ENCODE measurements around the gene NCBP1.

Gene NCBP1

GRCh38 chr9:97670586-97670985 is 37.0 kb downstream of the NCBP1 start:
- Histone ChIP-seq H3K9ac (ENCODE audit: low read length) (no peak overlapping the region), H3K27me3 (ENCODE audit: control insufficient read depth in 1 of 2, insufficient read depth in 1 of 2, low read length in 2 of 2) (no peaks in the 10 kb centered on the region), H2BK15ac (ENCODE audit: low read depth, poor library complexity, severe bottlenecking) (no peak overlapping the region), H2AK5ac (ENCODE audit: low read length, severe bottlenecking) (no peak overlapping the region), H3K79me1 (replicated peaks; ENCODE audit: low read length, poor library complexity, severe bottlenecking) (peaks cover 20% of the 10 kb centered on the region), H2BK5ac (ENCODE audit: low read depth, low read length, poor library complexity, severe bottlenecking) (no peak overlapping the region), H3K4ac (ENCODE audit: low read depth in 1 of 2, low read length in 2 of 2) (no peak overlapping the region), H3K18ac (ENCODE audit: low read depth in 1 of 2, low read length in 2 of 2) (no peak overlapping the region), H3K4me1 (ENCODE audit: control insufficient read depth, insufficient read depth, low read depth, low read length) (no peaks in the 10 kb centered on the region), H3K36me3 (ENCODE audit: control insufficient read depth in 1 of 2, insufficient read depth in 2 of 2, low read depth in 1 of 2, low read length in 2 of 2) (peaks cover 16 to 99% of the 10 kb centered on the region in 2 experiments), H3K9me3 (ENCODE audit: control insufficient read depth, low read length) (no peaks in the 10 kb centered on the region), H2BK120ac (ENCODE audit: low read depth, low read length) (no peak overlapping the region), H4K8ac (ENCODE audit: low read length) (no peak overlapping the region), H3K14ac (ENCODE audit: low read length in 2 of 2) (no peak overlapping the region), H4K91ac (ENCODE audit: low read length) (no peak overlapping the region), H3K4me3 (ENCODE audit: insufficient read depth in 1 of 2, low read depth in 1 of 2, low read length in 2 of 2) (no peak overlapping the region), H2AFZ (ENCODE audit: low read depth, low read length) (no peak overlapping the region), H3K23ac (ENCODE audit: low read length in 2 of 2) (no peak overlapping the region), H2BK12ac (ENCODE audit: low read length in 2 of 2) (no peak overlapping the region), H3K4me2 (ENCODE audit: low read length, poor library complexity, severe bottlenecking) (no peak overlapping the region), H3K27ac (ENCODE audit: low read length, poor library complexity, severe bottlenecking) (no peak overlapping the region)
- DNase-seq = no peak
- 93% methylated on average over 3 of the region's 3 CpGs for WGBS

- no peak overlapping the region for H2BK120ac ChIP-seq (ENCODE audit: low read depth, low read length)
- no peaks in the 10 kb centered on the region for H3K27me3 ChIP-seq (ENCODE audit: control insufficient read depth in 1 of 2, insufficient read depth in 1 of 2, low read length in 2 of 2)
- DNase-seq = no peak
- no peak overlapping the region for H3K4me2 ChIP-seq (ENCODE audit: low read length, poor library complexity, severe bottlenecking)
- H3K18ac ChIP-seq (ENCODE audit: low read depth in 1 of 2, low read length in 2 of 2) = no peak overlapping the region
- H4K91ac ChIP-seq (ENCODE audit: low read length) = no peak overlapping the region
- H2BK5ac ChIP-seq (ENCODE audit: low read depth, low read length, poor library complexity, severe bottlenecking) = no peak overlapping the region
- no peak overlapping the region for H2BK12ac ChIP-seq (ENCODE audit: low read length in 2 of 2)
- no peak overlapping the region for H2BK15ac ChIP-seq (ENCODE audit: low read depth, poor library complexity, severe bottlenecking)
- peaks cover 20% of the 10 kb centered on the region for H3K79me1 ChIP-seq (replicated peaks; ENCODE audit: low read length, poor library complexity, severe bottlenecking)
- no peak overlapping the region for H4K8ac ChIP-seq (ENCODE audit: low read length)
- no peaks in the 10 kb centered on the region for H3K9me3 ChIP-seq (ENCODE audit: control insufficient read depth, low read length)
- H2AFZ ChIP-seq (ENCODE audit: low read depth, low read length) = no peak overlapping the region
- 100% methylated on average over 1 of the region's 3 CpGs for WGBS
- H3K9ac ChIP-seq (ENCODE audit: low read length) = no peak overlapping the region
- H2AK5ac ChIP-seq (ENCODE audit: low read length, severe bottlenecking) = no peak overlapping the region
- H3K14ac ChIP-seq (ENCODE audit: low read length in 2 of 2) = no peak overlapping the region
- no peak overlapping the region for H3K27ac ChIP-seq (ENCODE audit: low read length, poor library complexity, severe bottlenecking)
- no peak overlapping the region for H3K4ac ChIP-seq (ENCODE audit: low read depth in 1 of 2, low read length in 2 of 2)
- no peaks in the 10 kb centered on the region for H3K4me1 ChIP-seq (ENCODE audit: control insufficient read depth, insufficient read depth, low read depth, low read length)
- peaks cover 16 to 98% of the 10 kb centered on the region in 2 experiments for H3K36me3 ChIP-seq (ENCODE audit: control insufficient read depth in 1 of 2, insufficient read depth in 2 of 2, low read depth in 1 of 2, low read length in 2 of 2)
- no peak overlapping the region for H3K4me3 ChIP-seq (ENCODE audit: insufficient read depth in 1 of 2, low read depth in 1 of 2, low read length in 2 of 2)
- H3K23ac ChIP-seq (ENCODE audit: low read length in 2 of 2) = no peak overlapping the region
Measured at GRCh38 chr9:97672403-97672802, 38.8 kb downstream of the NCBP1 start.

- Histone ChIP-seq H3K79me1 (replicated peaks; ENCODE audit: low read length, poor library complexity, severe bottlenecking) (peaks cover 19% of the 10 kb centered on the region), H2BK15ac (ENCODE audit: low read depth, poor library complexity, severe bottlenecking) (no peak overlapping the region), H3K27me3 (ENCODE audit: control insufficient read depth in 1 of 2, insufficient read depth in 1 of 2, low read length in 2 of 2) (no peaks in the 10 kb centered on the region), H2BK5ac (ENCODE audit: low read depth, low read length, poor library complexity, severe bottlenecking) (no peak overlapping the region), H3K4me3 (ENCODE audit: insufficient read depth in 1 of 2, low read depth in 1 of 2, low read length in 2 of 2) (no peak overlapping the region), H2AK5ac (ENCODE audit: low read length, severe bottlenecking) (no peak overlapping the region), H3K23ac (ENCODE audit: low read length in 2 of 2) (no peak overlapping the region), H3K14ac (ENCODE audit: low read length in 2 of 2) (no peak overlapping the region), H3K27ac (ENCODE audit: low read length, poor library complexity, severe bottlenecking) (no peak overlapping the region), H3K36me3 (ENCODE audit: control insufficient read depth in 1 of 2, insufficient read depth in 2 of 2, low read depth in 1 of 2, low read length in 2 of 2) (peaks cover 19 to 96% of the 10 kb centered on the region in 2 experiments), H3K9ac (ENCODE audit: low read length) (no peak overlapping the region), H4K91ac (ENCODE audit: low read length) (no peak overlapping the region), H3K4ac (ENCODE audit: low read depth in 1 of 2, low read length in 2 of 2) (no peak overlapping the region), H3K9me3 (ENCODE audit: control insufficient read depth, low read length) (no peaks in the 10 kb centered on the region), H2BK120ac (ENCODE audit: low read depth, low read length) (no peak overlapping the region), H3K18ac (ENCODE audit: low read depth in 1 of 2, low read length in 2 of 2) (no peak overlapping the region), H2AFZ (ENCODE audit: low read depth, low read length) (no peak overlapping the region), H3K4me1 (ENCODE audit: control insufficient read depth, insufficient read depth, low read depth, low read length) (no peaks in the 10 kb centered on the region), H4K8ac (ENCODE audit: low read length) (no peak overlapping the region), H3K4me2 (ENCODE audit: low read length, poor library complexity, severe bottlenecking) (no peak overlapping the region), H2BK12ac (ENCODE audit: low read length in 2 of 2) (no peak overlapping the region)
- WGBS = 97% methylated on average over 2 of the region's 3 CpGs
- no peak for DNase-seq
Measured at GRCh38 chr9:97673922-97674321, 40.3 kb downstream of the NCBP1 start.

- Histone ChIP-seq H3K4me1 (ENCODE audit: control insufficient read depth, insufficient read depth, low read depth, low read length) (no peaks in the 10 kb centered on the region), H2BK5ac (ENCODE audit: low read depth, low read length, poor library complexity, severe bottlenecking) (no peak overlapping the region)
Measured at GRCh38 chr9:97675655-97676054, 42.0 kb downstream of the NCBP1 start.

More at GRCh38 chr9:97675655-97676054, 42.0 kb downstream of the NCBP1 start:
- Histone ChIP-seq H4K91ac (ENCODE audit: low read length) (no peak overlapping the region), H3K4me3 (ENCODE audit: insufficient read depth in 1 of 2, low read depth in 1 of 2, low read length in 2 of 2) (no peak overlapping the region), H3K4ac (ENCODE audit: low read depth in 1 of 2, low read length in 2 of 2) (no peak overlapping the region), H2BK120ac (ENCODE audit: low read depth, low read length) (no peak overlapping the region), H3K18ac (ENCODE audit: low read depth in 1 of 2, low read length in 2 of 2) (no peak overlapping the region), H3K36me3 (ENCODE audit: control insufficient read depth in 1 of 2, insufficient read depth in 2 of 2, low read depth in 1 of 2, low read length in 2 of 2) (peaks cover 18 to 96% of the 10 kb centered on the region in 2 experiments), H2BK12ac (ENCODE audit: low read length in 2 of 2) (no peak overlapping the region), H2AK5ac (ENCODE audit: low read length, severe bottlenecking) (no peak overlapping the region), H3K27me3 (ENCODE audit: control insufficient read depth in 1 of 2, insufficient read depth in 1 of 2, low read length in 2 of 2) (no peaks in the 10 kb centered on the region), H3K4me2 (ENCODE audit: low read length, poor library complexity, severe bottlenecking) (no peak overlapping the region), H3K27ac (ENCODE audit: low read length, poor library complexity, severe bottlenecking) (no peak overlapping the region), H3K79me1 (replicated peaks; ENCODE audit: low read length, poor library complexity, severe bottlenecking) (peaks cover 17% of the 10 kb centered on the region), H2BK15ac (ENCODE audit: low read depth, poor library complexity, severe bottlenecking) (no peak overlapping the region), H3K9me3 (ENCODE audit: control insufficient read depth, low read length) (no peaks in the 10 kb centered on the region), H2AFZ (ENCODE audit: low read depth, low read length) (no peak overlapping the region), H3K14ac (ENCODE audit: low read length in 2 of 2) (no peak overlapping the region), H4K8ac (ENCODE audit: low read length) (no peak overlapping the region), H3K23ac (ENCODE audit: low read length in 2 of 2) (no peak overlapping the region), H3K9ac (ENCODE audit: low read length) (no peak overlapping the region)
- WGBS = 96% methylated on average over 3 of the region's 3 CpGs
- DNase-seq = no peak

All from mesenchymal stem cell (in vitro differentiated cells and primary cell).